IMR-90 (cell line): ENCODE measurements around the gene CD2AP. TPM values are rescaled to one million over a fixed set of nuclear protein-coding genes. Genes with fewer than 3 reads are reported as not detected.

ENCODE experiments used
- ATAC-seq: fragments of 200-7000 bp; cut with Tn5 transposase; 2 replicates; pipeline ENCODE4 v1.9.1; 2020; ENCODE audit warnings: low read depth, mild to moderate bottlenecking, moderate library complexity
- BruUV-seq: library from RNA; stranded (reverse); fragments of 400-500 nt; replicated peaks from 2 replicates; lab custom pipeline; 2021; lab: Mats Ljungman, UMichigan
- CTCF ChIA-PET: fragments of 300-600 bp; formaldehyde crosslinking; extraction: SDS; loops from one replicate; lab custom pipeline; 2021; ENCODE audit warnings: antibody characterized with exemption; lab: Yijun Ruan, JAX
- POLR2A ChIA-PET: fragments of 300-600 bp; sonication (Branson Sonifier 250); formaldehyde crosslinking; loops from one replicate; lab custom pipeline; 2022; ENCODE audit warnings: antibody characterized with exemption; ENCODE audit not compliant: unreplicated experiment; lab: Charles Lee
- DNase-seq: peaks from one replicate; pipeline ENCODE4 v3.0.0; 2013
- H2AFZ ChIP-seq: replicated peaks from 2 replicates; pipeline ENCODE3; 2013; ENCODE audit warnings: low read length, mild to moderate bottlenecking; ENCODE audit not compliant: poor library complexity
- H2AK5ac ChIP-seq: 2 replicates; pipeline ENCODE4 v1.6.1; 2013; ENCODE audit warnings: low read depth, low read length, inconsistent platforms
- H2AK9ac ChIP-seq: replicated peaks from 2 replicates; pipeline ENCODE3; 2013; ENCODE audit warnings: mild to moderate bottlenecking, low read depth, low read length, moderate library complexity; ENCODE audit not compliant: poor library complexity
- H2BK120ac ChIP-seq: 2 replicates; pipeline ENCODE4 v1.6.1; 2013; ENCODE audit warnings: low read depth, low read length, inconsistent platforms
- H2BK15ac ChIP-seq: 3 replicates; pipeline ENCODE4 v1.6.1; 2013; ENCODE audit warnings: low read depth, low read length, inconsistent platforms
- H2BK20ac ChIP-seq: 2 replicates; pipeline ENCODE4 v1.6.1; 2013; ENCODE audit warnings: low read depth, mild to moderate bottlenecking, inconsistent platforms, low read length, moderate library complexity
- H2BK5ac ChIP-seq: 2 replicates; pipeline ENCODE4 v1.6.1; 2013; ENCODE audit warnings: mild to moderate bottlenecking, low read depth, low read length, inconsistent platforms; ENCODE audit not compliant: poor library complexity, severe bottlenecking
- H3K14ac ChIP-seq: replicated peaks from 2 replicates; pipeline ENCODE4 v1.6.1; 2013; ENCODE audit warnings: low read depth, low read length, inconsistent platforms
- H3K18ac ChIP-seq: 2 replicates; pipeline ENCODE4 v1.6.1; 2013; ENCODE audit warnings: low read depth, low read length, control low read depth
- H3K23ac ChIP-seq: 2 replicates; pipeline ENCODE4 v1.6.1; 2013; ENCODE audit warnings: low read depth, low read length, inconsistent platforms
- H3K27ac ChIP-seq: 2 replicates; pipeline ENCODE4 v1.5.1; 2013; ENCODE audit warnings: mild to moderate bottlenecking, control low read depth, low read length; ENCODE audit not compliant: insufficient read depth
- H3K27me3 ChIP-seq: 2 replicates; pipeline ENCODE4 v1.6.1; 2013; ENCODE audit warnings: low read length; ENCODE audit not compliant: control insufficient read depth, insufficient read depth
- H3K36me3 ChIP-seq: 2 replicates; pipeline ENCODE4 v1.6.1; 2013; ENCODE audit warnings: low read length, mixed read lengths; ENCODE audit not compliant: control insufficient read depth, insufficient read depth
- H3K4ac ChIP-seq: 2 replicates; pipeline ENCODE4 v1.6.1; 2013; ENCODE audit warnings: low read depth, low read length, inconsistent platforms
- H3K4me1 ChIP-seq: 2 replicates; pipeline ENCODE4 v1.6.1; 2013; ENCODE audit warnings: low read length, mixed read lengths; ENCODE audit not compliant: control insufficient read depth, insufficient read depth
- H3K4me2 ChIP-seq: 2 replicates; pipeline ENCODE4 v1.6.1; 2013; ENCODE audit warnings: low read depth, mild to moderate bottlenecking, control low read depth, low read length, moderate library complexity
- H3K4me3 ChIP-seq: 2 replicates; pipeline ENCODE4 v1.5.1; 2013; ENCODE audit warnings: low read depth, mild to moderate bottlenecking, control low read depth, low read length, moderate library complexity; ENCODE audit not compliant: insufficient read depth
- H3K56ac ChIP-seq: 2 replicates; pipeline ENCODE4 v1.6.1; 2013; ENCODE audit warnings: low read length, inconsistent platforms; ENCODE audit not compliant: insufficient read depth; ENCODE audit errors: extremely low read depth
- H3K79me1 ChIP-seq, 2 experiments: 2 replicates each; pipeline ENCODE4 v1.6.1; 2013; ENCODE audit warnings: low read length in 2 of 2, inconsistent platforms in 1 of 2, low read depth in 1 of 2
- H3K9ac ChIP-seq: 2 replicates; pipeline ENCODE4 v1.6.1; 2013; ENCODE audit warnings: low read depth, low read length, control low read depth
- H3K9me1 ChIP-seq: 2 replicates; pipeline ENCODE4 v1.6.1; 2013; ENCODE audit warnings: low read length, inconsistent platforms; ENCODE audit not compliant: insufficient read depth
- H3K9me3 ChIP-seq: 2 replicates; pipeline ENCODE4 v1.6.1; 2013; ENCODE audit warnings: low read length; ENCODE audit not compliant: control insufficient read depth, insufficient read depth
- H4K20me1 ChIP-seq: 2 replicates; pipeline ENCODE4 v1.6.1; 2013; ENCODE audit warnings: low read length, inconsistent platforms; ENCODE audit not compliant: insufficient read depth
- H4K5ac ChIP-seq: 2 replicates; pipeline ENCODE4 v1.6.1; 2013; ENCODE audit warnings: mild to moderate bottlenecking, low read depth, low read length, control low read depth
- H4K8ac ChIP-seq, 2 experiments: 2 replicates each; pipeline ENCODE4 v1.6.1; 2013; ENCODE audit warnings: low read depth in 2 of 2, low read length in 2 of 2, control low read depth in 1 of 2, inconsistent platforms in 1 of 2
- H4K91ac ChIP-seq: 2 replicates; pipeline ENCODE4 v1.6.1; 2013; ENCODE audit warnings: low read depth, low read length, inconsistent platforms; ENCODE audit not compliant: insufficient read depth
- BHLHE40 ChIP-seq: fragments of 150-350 bp; IDR thresholded peaks from 2 replicates; pipeline ENCODE4 v1.6.1; 2016; ENCODE audit warnings: mild to moderate bottlenecking, low read depth, low read length
- CEBPB ChIP-seq: IDR thresholded peaks from 2 replicates; pipeline ENCODE4 v1.6.1; 2012; ENCODE audit warnings: low read depth, low read length, improper control_type of control experiment
- CTCF ChIP-seq: conservative IDR thresholded peaks from 2 replicates; pipeline ENCODE4 v1.5.1; 2012; ENCODE audit warnings: mild to moderate bottlenecking, low read depth, low read length, improper control_type of control experiment
- FOS ChIP-seq: fragments of 150-350 bp; IDR thresholded peaks from 2 replicates; pipeline ENCODE4 v1.6.1; 2016; ENCODE audit warnings: low read depth, low read length
- MAZ ChIP-seq: IDR thresholded peaks from 2 replicates; pipeline ENCODE4 v1.6.1; 2012; ENCODE audit warnings: low read depth, mild to moderate bottlenecking, low read length, improper control_type of control experiment, moderate library complexity, borderline replicate concordance
- NFE2L2 ChIP-seq: fragments of 150-350 bp; IDR thresholded peaks from 2 replicates; pipeline ENCODE4 v1.6.1; 2016; ENCODE audit warnings: low read depth, mild to moderate bottlenecking, low read length
- RCOR1 ChIP-seq: IDR thresholded peaks from 2 replicates; pipeline ENCODE4 v1.6.1; 2012; ENCODE audit warnings: mild to moderate bottlenecking, low read length, improper control_type of control experiment; ENCODE audit not compliant: insufficient replicate concordance
- WGBS, 2 experiments: methylation state at CpG; one replicate each; pipeline versions ENCODE4 v1.1.5 to v1.1.7; 2013; ENCODE audit warnings: missing lambda C conversion rate in 2 of 2; ENCODE audit not compliant: insufficient read length in 1 of 2; ENCODE audit errors: extremely low coverage in 2 of 2; 5-methylcytosine and 5-hydroxymethylcytosine counted together
- dilution Hi-C: fragments of 300-500 bp; cut with HindIII; formaldehyde crosslinking; loops from one replicate; pipeline ENCODE4 v1.14.3; 2018; ENCODE audit warnings: low sequenced_read_pairs; ENCODE audit not compliant: unreplicated experiment
- in situ Hi-C: fragments of 300-500 bp; cut with MboI; formaldehyde crosslinking; loops from 3 replicates; pipeline ENCODE4 v1.14.3; 2019; ENCODE audit warnings: low sequenced_read_pairs, inconsistent platforms, mixed read lengths
- intact Hi-C: fragments of 100-400 bp; cut with micrococcal nuclease; formaldehyde crosslinking; loops from 2 replicates; pipeline ENCODE4 v1.10.0; 2022
- polyA plus RNA-seq, 3 experiments: library from polyadenylated mRNA; depleted of rRNA; stranded (reverse); fragments of >200 nt; gene quantifications; 2 replicates each; pipeline ENCODE4 v1.2.3, GENCODE V29; 2012; ENCODE audit warnings: low replicate concordance in 1 of 3
- total RNA-seq: library from RNA; depleted of rRNA; stranded (reverse); fragments of >200 nt; gene quantifications from 2 replicates; pipeline ENCODE4 v1.2.3, GENCODE V29; 2012

Gene CD2AP
- total and polyA plus RNA-seq, 2 of the 4 experiments (the other 2 are of a cell fraction), result 5.3 to 7.5 TPM

- H3K14ac ChIP-seq, result no peak overlapping the region
- H4K5ac ChIP-seq, result no peak overlapping the region
- H3K4ac ChIP-seq, result no peak overlapping the region
- in situ Hi-C loops (no loop called here), dilution Hi-C loops (no loop called here), intact Hi-C loops (no loop called here)
- no peak overlapping the region for H2BK15ac ChIP-seq
- no peak overlapping the region for H2BK120ac ChIP-seq
- H2AFZ ChIP-seq, result no peak overlapping the region
- no peaks in the 10 kb centered on the region; the same call in 1 of the 2 replicates for H3K36me3 ChIP-seq
- ChIA-PET POLR2A (no interaction called here), CTCF (interaction anchor here (0.5 to 1.3 kb wide), 2 partner anchors 16 to 28 kb away, joined by 3 to 6 read pairs; no protein-coding TSS in a partner anchor)
- no peak overlapping the region for H3K27ac ChIP-seq
- H3K9me3 ChIP-seq, result no peaks in the 10 kb centered on the region
- H3K4me3 ChIP-seq, result no peak overlapping the region
- H4K8ac ChIP-seq, result no peak overlapping the region
- no peak; the same call in 1 of the 2 replicates for ATAC-seq
- H3K9me1 ChIP-seq, result no peaks in the 10 kb centered on the region; the same call in 1 of the 2 replicates
- no peak for TF ChIP-seq BHLHE40
- TF ChIP-seq MAZ, result no peak
- no peak for TF ChIP-seq FOS
- no peak for TF ChIP-seq CTCF
- no peak for TF ChIP-seq CEBPB
- no peak for TF ChIP-seq RCOR1
- no peak for TF ChIP-seq NFE2L2
- no peak overlapping the region for H3K23ac ChIP-seq
- no TSS peak for BruUV-seq
- 40% methylated on average over 1 of the region's 3 CpGs; no CpG with 5 or more reads in 1 of the 2 experiments for WGBS, 2 experiments
- no peak overlapping the region for H2AK9ac ChIP-seq
- H4K20me1 ChIP-seq, result peaks cover 11% of the 10 kb centered on the region; the same call in 1 of the 2 replicates
- no peak overlapping the region for H3K4me2 ChIP-seq
- H2AK5ac ChIP-seq, result no peak overlapping the region
- no peak overlapping the region for H3K9ac ChIP-seq
- H3K56ac ChIP-seq, result no peak overlapping the region
- no peak overlapping the region for H3K18ac ChIP-seq
- H3K79me1 ChIP-seq, result peaks cover 21 to 32% of the 10 kb centered on the region in 2 experiments
- no peaks in the 10 kb centered on the region for H3K4me1 ChIP-seq
- H3K27me3 ChIP-seq, result no peaks in the 10 kb centered on the region
- H4K91ac ChIP-seq, result no peak overlapping the region
- peak; percentile 12 for DNase-seq
- H2BK20ac ChIP-seq, result no peak overlapping the region
- no peak overlapping the region for H2BK5ac ChIP-seq
Measured at GRCh38 chr6:47524136-47524845, 46.7 kb downstream of the CD2AP start.
